Activated T-helper 9 cell treated with anti-CD3 and anti-CD28 coated beads, Interleukin-2, amount 50 U/mL, for 16 hours (primary cell): ENCODE measurements around the gene MAEL.

Experiments used
- DNase-seq: peaks from one replicate; pipeline ENCODE4 v3.0.0-alpha.2; 2020; ENCODE audit warnings: low read depth

MAEL gene

GRCh38 chr1:167056529-167057231 lies 67.6 kb downstream of the MAEL start:
- no peak for DNase-seq

GRCh38 chr1:167057241-167057688 lies 68.2 kb downstream of the MAEL start:
- DNase-seq: no peak

GRCh38 chr1:167059045-167059808 lies 70.1 kb downstream of the MAEL start:
- DNase-seq: peak; percentile 52

GRCh38 chr1:167059809-167060107 lies 70.7 kb downstream of the MAEL start:
- no peak for DNase-seq

- no peak for DNase-seq
These were observed 71.3 kb downstream of the MAEL start for GRCh38 chr1:167060141-167061072.

GRCh38 chr1:167061073-167061464 lies 72.0 kb downstream of the MAEL start:
- no peak for DNase-seq

- DNase-seq: no peak
These were observed 75.5 kb downstream of the MAEL start for GRCh38 chr1:167064621-167065020.

- no peak for DNase-seq
These were observed 76.4 kb downstream of the MAEL start for GRCh38 chr1:167065471-167065870.

GRCh38 chr1:167066333-167067122 lies 77.4 kb downstream of the MAEL start:
- peak; percentile 64 for DNase-seq

- no peak for DNase-seq
These were observed 78.8 kb downstream of the MAEL start for GRCh38 chr1:167067904-167068303.

GRCh38 chr1:167068761-167069160 lies 79.7 kb downstream of the MAEL start:
- no peak for DNase-seq

- no peak for DNase-seq
These were observed 82.2 kb downstream of the MAEL start for GRCh38 chr1:167071286-167071685.
